Smooth muscle cell of the umbilical artery (primary cell): ENCODE measurements around the gene LTB. TPM values are rescaled to one million over a fixed set of nuclear protein-coding genes. Genes with fewer than 3 reads are reported as not detected.

Experiments
- total RNA-seq: library from RNA; depleted of rRNA; stranded (reverse); fragments of >200 nt; gene quantifications from 2 replicates; pipeline ENCODE4 v1.2.3, GENCODE V29; 2014

LTB gene, protein sequence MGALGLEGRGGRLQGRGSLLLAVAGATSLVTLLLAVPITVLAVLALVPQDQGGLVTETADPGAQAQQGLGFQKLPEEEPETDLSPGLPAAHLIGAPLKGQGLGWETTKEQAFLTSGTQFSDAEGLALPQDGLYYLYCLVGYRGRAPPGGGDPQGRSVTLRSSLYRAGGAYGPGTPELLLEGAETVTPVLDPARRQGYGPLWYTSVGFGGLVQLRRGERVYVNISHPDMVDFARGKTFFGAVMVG
- total RNA-seq: not detected in 2 replicates

DNA sequence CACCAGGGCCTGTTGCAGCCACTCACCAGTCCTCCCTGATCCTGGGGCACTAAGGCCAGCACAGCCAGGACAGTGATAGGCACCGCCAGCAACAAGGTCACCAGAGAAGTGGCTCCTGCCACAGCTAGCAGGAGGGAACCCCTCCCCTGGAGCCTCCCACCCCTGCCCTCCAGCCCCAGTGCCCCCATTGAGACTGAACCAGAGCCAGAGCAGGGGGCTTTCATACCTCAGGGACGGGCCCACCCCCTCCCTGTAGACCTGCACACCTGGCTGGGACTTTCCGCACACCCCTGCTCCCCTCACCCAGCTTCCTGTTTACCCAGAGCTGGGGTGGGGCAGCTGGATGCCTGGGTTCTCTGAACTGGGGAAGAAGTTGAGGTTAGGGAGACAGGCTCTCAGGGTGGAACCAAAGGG is at the start of gene LTB:
Gene LTB, minus strand, starts transcription at position 195 of the 414 bp plus-strand sequence. Its CDS starts 7 bp downstream, at position 188.

DNA sequence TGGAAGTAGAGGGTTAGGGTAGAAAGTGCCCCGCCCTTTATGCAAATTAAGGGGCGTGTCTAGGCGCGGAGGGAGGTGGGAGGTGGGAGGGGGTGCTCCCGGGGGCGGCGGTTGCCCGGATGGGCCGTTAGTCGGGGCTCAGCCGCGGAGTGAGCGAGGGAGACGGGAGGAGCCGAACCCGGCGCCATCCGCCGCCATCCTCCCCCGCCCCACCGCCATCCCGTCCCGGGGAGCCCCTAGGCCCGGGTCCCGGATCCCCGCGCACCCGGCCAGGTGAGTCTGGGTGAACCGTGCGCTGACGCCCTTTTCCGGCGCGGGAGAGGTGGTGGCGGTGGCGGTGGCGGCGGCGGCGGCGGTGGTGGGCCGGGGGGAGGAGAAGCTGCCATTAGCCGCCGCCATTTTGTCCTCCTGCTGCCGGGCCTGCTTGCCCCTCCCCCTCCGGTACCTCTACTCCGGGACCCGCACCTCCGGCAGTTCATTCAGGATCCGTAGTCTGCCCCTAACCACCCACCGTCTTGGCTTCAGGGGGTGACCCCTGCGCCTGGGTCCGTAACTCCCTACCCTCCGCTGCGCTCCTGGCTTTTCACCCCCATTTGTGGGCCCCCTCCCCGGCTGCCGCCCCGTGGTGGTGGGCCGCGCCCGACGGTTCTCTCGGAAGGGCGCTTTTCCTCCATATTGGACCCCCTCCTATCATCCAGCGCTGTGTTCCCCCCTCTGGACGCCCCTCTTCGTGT is 38.5 kb upstream of the LTB start, which contains the start of gene PRRC2A:
Gene PRRC2A, plus strand, starts transcription at position 130 of the 734 bp plus-strand sequence. CDS start 2,075 bp downstream, outside the sequence.

DNA sequence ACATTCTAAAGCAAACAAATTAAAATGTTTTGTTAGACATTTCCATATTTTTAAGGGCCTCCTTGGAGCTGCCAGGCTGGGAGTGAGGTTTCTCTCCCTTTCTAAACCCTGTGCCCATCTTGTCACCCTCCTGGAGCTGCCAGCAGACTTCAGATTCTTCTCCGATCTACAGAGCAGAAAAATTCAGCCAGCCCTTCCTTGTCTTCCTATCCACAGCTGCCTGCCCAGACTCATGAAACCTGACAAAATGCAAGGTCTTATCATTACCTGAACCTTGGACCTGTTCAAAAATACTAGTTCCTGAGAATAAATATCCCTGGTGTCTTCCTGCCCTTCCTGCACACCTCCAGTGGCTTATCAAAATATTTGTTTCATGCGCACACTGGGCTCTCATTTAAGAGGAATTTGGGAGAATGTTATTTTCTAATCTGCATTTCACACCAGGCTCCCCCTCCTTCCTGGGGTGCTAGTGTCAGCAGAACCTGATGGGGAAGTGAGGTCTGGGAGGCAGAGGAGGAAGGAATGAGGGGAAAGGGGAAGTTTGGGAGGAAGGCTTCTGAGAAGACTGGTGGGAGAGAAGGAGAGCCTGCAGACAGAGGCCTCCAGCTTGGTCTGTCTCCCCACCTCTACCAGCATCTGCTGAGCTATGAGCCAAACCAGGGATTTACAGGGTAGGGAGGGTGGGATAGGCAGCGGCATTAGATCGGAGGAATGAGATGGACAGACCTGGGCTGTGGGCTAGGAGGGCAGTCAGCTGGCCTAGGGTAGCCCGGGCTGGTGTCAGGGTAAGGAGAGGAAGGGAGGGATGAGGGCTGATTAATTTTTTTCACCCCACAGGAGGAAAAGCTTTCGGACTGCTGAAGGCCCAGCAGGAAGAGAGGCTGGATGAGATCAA is 32.7 kb upstream of the LTB start, which contains the start of gene AIF1:
Gene AIF1, plus strand, starts transcription at position 551 of the 895 bp plus-strand sequence. Its CDS starts 96 bp downstream, at position 647.

DNA sequence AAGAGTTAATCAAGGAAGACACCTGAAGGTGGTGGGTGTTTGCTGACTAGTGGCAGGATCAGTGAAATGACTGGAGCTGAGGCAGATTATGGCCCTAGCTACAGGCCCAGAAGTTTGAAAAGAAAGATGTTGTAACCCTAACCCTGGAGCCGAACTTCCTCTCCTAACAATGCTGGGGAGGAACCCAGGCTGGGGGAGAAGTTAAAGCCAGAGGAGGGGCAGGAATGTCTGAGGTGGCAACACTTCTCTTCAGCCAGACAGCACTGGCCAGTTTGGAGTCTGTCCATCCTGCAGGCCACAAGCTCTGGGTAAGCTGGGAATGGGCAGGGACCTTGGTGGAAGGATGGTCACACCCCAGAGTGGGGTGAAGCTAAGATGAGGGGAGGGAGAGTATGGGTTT is 3.8 kb upstream of the LTB start, which contains the start of gene LST1:
Gene LST1, plus strand, starts transcription at position 270 of the 400 bp plus-strand sequence. CDS start 1,023 bp downstream, outside the sequence.

DNA sequence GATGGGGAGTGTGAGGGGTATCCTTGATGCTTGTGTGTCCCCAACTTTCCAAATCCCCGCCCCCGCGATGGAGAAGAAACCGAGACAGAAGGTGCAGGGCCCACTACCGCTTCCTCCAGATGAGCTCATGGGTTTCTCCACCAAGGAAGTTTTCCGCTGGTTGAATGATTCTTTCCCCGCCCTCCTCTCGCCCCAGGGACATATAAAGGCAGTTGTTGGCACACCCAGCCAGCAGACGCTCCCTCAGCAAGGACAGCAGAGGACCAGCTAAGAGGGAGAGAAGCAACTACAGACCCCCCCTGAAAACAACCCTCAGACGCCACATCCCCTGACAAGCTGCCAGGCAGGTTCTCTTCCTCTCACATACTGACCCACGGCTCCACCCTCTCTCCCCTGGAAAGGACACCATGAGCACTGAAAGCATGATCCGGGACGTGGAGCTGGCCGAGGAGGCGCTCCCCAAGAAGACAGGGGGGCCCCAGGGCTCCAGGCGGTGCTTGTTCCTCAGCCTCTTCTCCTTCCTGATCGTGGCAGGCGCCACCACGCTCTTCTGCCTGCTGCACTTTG is 6.8 kb downstream of the LTB start, which contains the start of gene TNF:
Gene TNF, plus strand, starts transcription at position 231 of the 567 bp plus-strand sequence. Its CDS starts 177 bp downstream, at position 408.

DNA sequence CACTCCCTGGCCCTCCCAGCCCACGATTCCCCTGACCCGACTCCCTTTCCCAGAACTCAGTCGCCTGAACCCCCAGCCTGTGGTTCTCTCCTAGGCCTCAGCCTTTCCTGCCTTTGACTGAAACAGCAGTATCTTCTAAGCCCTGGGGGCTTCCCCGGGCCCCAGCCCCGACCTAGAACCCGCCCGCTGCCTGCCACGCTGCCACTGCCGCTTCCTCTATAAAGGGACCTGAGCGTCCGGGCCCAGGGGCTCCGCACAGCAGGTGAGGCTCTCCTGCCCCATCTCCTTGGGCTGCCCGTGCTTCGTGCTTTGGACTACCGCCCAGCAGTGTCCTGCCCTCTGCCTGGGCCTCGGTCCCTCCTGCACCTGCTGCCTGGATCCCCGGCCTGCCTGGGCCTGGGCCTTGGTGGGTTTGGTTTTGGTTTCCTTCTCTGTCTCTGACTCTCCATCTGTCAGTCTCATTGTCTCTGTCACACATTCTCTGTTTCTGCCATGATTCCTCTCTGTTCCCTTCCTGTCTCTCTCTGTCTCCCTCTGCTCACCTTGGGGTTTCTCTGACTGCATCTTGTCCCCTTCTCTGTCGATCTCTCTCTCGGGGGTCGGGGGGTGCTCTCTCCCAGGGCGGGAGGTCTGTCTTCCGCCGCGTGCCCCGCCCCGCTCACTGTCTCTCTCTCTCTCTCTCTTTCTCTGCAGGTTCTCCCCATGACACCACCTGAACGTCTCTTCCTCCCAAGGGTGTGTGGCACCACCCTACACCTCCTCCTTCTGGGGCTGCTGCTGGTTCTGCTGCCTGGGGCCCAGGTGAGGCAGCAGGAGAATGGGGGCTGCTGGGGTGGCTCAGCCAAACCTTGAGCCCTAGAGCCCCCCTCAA is 9.9 kb downstream of the LTB start, which contains the start of gene LTA:
Gene LTA, plus strand, starts transcription at position 249 of the 871 bp plus-strand sequence. Its CDS starts 454 bp downstream, at position 703.

DNA sequence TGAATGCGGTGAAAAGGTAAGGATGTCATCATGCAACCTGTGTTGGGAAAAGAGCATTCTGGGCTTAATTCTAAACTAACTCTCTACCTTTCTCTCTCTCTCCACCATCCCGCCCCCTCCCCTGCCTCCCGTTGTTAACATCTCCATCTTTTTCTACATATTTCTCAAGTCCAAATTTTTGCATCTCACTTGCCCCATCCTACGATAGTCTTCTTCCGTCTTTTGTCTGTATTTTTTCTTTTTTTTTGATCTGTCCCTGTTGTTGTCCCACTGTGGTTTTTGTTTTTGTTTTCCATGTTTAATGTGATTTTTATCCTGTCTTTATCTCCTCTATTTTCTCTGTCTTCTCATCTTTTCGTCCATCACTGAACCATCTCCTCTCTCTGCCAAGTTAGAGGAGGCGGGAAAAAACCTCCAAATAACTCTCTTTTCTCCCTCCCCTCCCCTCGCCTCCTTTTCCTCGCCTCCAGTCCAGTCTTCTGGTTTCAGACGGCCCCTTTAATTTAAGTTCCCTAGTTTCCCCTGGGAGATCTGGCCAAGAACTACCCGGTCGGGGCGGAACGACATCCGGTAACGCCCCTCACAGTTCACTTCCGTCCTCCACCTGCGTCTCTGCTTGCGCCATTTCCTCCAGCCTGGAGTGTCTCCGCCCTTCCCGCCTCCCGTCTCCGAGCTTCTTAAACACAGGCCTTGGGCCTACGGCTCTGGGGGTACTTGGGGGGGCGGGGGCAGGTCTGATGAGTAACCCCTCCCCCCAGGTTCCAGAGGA is 35.1 kb downstream of the LTB start, which contains the start of gene NFKBIL1:
Gene NFKBIL1, plus strand, starts transcription at position 651 of the 769 bp plus-strand sequence. Its CDS starts 87 bp downstream, at position 738.

DNA sequence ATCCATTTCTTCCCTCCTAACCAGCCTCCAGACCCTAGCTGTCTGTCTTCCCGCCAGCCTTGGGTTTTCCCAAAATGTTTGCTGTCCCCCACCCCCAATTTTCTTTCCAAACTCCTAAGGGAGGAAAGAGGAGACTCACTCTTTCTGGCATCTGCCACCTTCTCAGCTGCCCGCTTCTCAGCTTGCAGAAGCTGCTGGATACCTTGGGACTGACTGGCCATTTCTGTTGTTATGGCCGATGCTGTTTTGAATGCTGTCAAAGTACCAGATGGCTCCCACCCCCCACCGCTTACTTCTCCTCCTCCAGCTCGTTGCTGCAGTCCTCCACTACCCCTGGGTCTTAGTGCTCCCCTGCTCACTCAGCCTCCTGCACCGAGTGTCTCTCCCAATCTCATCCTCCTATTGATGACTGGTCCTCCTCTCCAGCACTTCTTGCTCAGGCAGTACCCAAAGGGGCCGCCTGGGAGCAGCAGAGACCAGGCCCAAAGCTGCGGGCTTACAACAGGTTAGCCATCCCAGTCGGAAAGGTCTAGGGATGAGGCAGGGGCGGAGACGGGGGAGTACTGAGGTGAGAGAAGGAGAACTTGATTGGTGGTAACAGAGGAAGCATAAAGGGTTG is 35.8 kb downstream of the LTB start, which contains the start of gene ATP6V1G2:
Gene ATP6V1G2, minus strand, starts transcription at position 270 of the 619 bp plus-strand sequence. Its CDS starts 49 bp downstream, at position 221.

DNA sequence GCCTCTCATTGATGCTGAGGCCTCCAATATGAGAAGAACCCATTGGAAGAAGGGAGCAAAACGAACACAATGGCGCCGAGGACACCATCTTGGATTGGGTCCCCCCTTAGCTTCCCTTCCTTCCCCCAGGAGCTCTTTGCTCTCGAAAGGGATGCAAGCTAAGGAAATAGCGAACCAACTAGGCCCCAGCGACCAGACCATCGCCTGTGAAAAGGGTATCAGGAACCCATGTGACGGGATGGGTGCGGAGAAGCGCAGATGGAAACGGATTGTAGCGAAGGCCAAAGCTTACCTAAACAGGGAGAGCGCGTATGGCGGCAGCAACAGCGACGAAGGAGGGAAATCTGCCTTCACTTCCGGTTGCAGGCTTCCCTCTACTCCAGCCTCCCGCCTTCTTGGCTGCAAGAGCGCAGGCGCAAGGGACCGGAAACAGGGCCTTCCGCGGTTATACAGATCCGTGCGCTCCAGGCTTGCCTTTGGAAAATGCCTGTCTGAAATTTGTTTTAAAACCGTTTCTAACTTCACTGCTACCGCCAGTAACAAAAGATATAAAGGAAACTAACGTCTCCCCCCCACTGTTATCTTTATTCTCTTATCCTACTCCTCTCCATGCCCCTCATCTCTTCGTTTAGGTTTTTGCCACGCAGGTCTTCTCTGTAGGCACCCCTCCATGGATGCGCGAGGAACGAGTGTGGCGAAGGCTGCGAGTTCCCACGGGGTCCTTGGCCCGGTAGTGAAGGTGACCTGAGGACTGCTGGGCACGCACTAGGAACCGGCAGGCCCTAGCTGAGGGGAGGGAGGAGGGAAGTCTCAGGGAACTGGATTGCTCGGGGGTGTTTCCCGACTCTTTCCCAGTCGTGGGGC is 40.3 kb downstream of the LTB start, which contains the start of gene DDX39B:
Gene DDX39B, minus strand, starts transcription at position 346 of the 864 bp plus-strand sequence. CDS start 1,471 bp downstream, outside the sequence.

Other genes starting within 250 kb of the LTB start
- 405 and 426 TPM in 2 replicates for gene HLA-B, start 225.2 kb downstream of the LTB start, total RNA-seq
- 83.3 and 207 TPM in 2 replicates for gene MICA, start 178.8 kb downstream of the LTB start, total RNA-seq
- gene MICB, start 84.3 kb downstream of the LTB start, total RNA-seq: 6.5 and 9.6 TPM in 2 replicates
- gene MCCD1, start 53.5 kb downstream of the LTB start, total RNA-seq: not detected in 2 replicates
- 222 and 273 TPM in 2 replicates for gene DDX39B, start 40.4 kb downstream of the LTB start, total RNA-seq
- gene ATP6V1G2, start 35.8 kb downstream of the LTB start, total RNA-seq: 2.6 and 3.3 TPM in 2 replicates
- 12.0 and 23.5 TPM in 2 replicates for gene NFKBIL1, start 34.8 kb downstream of the LTB start, total RNA-seq
- gene LTA, start 10.1 kb downstream of the LTB start, total RNA-seq: not detected in 2 replicates
- under 0.01 TPM in 1 of 2 replicates, not detected in the other for gene TNF, start 6.9 kb downstream of the LTB start, total RNA-seq
- not detected in 2 replicates for gene LST1, start 3.9 kb upstream of the LTB start, total RNA-seq
- not detected in 2 replicates for gene NCR3, start 10.6 kb upstream of the LTB start, total RNA-seq
- gene AIF1, start 32.8 kb upstream of the LTB start, total RNA-seq: not detected in 2 replicates
- 29.1 and 76.5 TPM in 2 replicates for gene PRRC2A, start 38.3 kb upstream of the LTB start, total RNA-seq
- 116 and 226 TPM in 2 replicates for gene BAG6, start 70.2 kb upstream of the LTB start, total RNA-seq
- 0.60 and 0.89 TPM in 2 replicates for gene APOM, start 73.5 kb upstream of the LTB start, total RNA-seq
- 16.6 and 22.0 TPM in 2 replicates for gene C6orf47, start 78.4 kb upstream of the LTB start, total RNA-seq
- 10.1 and 10.3 TPM in 2 replicates for gene GPANK1, start 82.6 kb upstream of the LTB start, total RNA-seq
- 73.6 and 90.3 TPM in 2 replicates for gene CSNK2B, start 83.7 kb upstream of the LTB start, total RNA-seq
- 2.9 and 3.0 TPM in 2 replicates for gene LY6G5B, start 87.6 kb upstream of the LTB start, total RNA-seq
- 0.51 and 0.59 TPM in 2 replicates for gene LY6G5C, start 98.6 kb upstream of the LTB start, total RNA-seq
- gene ABHD16A, start 120.9 kb upstream of the LTB start, total RNA-seq: 38.6 and 56.1 TPM in 2 replicates
- gene LY6G6F, start 124.4 kb upstream of the LTB start, total RNA-seq: not detected in 2 replicates
- not detected in 2 replicates for gene LY6G6D, start 132.9 kb upstream of the LTB start, total RNA-seq
- not detected in 2 replicates for gene LY6G6C, start 139.3 kb upstream of the LTB start, total RNA-seq
- gene MPIG6B, start 140.9 kb upstream of the LTB start, total RNA-seq: not detected in 2 replicates
- gene DDAH2, start 146.9 kb upstream of the LTB start, total RNA-seq: 54.9 and 59.1 TPM in 2 replicates
- 514 and 620 TPM in 2 replicates for gene CLIC1, start 154.1 kb upstream of the LTB start, total RNA-seq
- 3.6 and 10.9 TPM in 2 replicates for gene MSH5, start 157.6 kb upstream of the LTB start, total RNA-seq
- gene SAPCD1, start 180.2 kb upstream of the LTB start, total RNA-seq: 1.2 TPM in 2 replicates
- gene VWA7, start 194.9 kb upstream of the LTB start, total RNA-seq: 0.09 TPM in 1 of 2 replicates, not detected in the other
- 67.4 and 123 TPM in 2 replicates for gene VARS1, start 213.3 kb upstream of the LTB start, total RNA-seq
- gene LSM2, start 224.5 kb upstream of the LTB start, total RNA-seq: 17.2 and 18.4 TPM in 2 replicates
- gene HSPA1L, start 232.9 kb upstream of the LTB start, total RNA-seq: 1.2 and 2.1 TPM in 2 replicates
- gene HSPA1A, start 233.1 kb upstream of the LTB start, total RNA-seq: 73.6 and 99.1 TPM in 2 replicates
- gene HSPA1B, start 245.3 kb upstream of the LTB start, total RNA-seq: 84.9 and 117 TPM in 2 replicates